GM10847 (cell line): ENCODE measurements around the gene TBC1D22B.

Source experiments
- POLR2A ChIP-seq: IDR thresholded peaks from 2 replicates; pipeline ENCODE4 v1.6.1; 2011; ENCODE audit not compliant: insufficient read length; ENCODE audit errors: extremely low read depth

The TBC1D22B gene

DNA sequence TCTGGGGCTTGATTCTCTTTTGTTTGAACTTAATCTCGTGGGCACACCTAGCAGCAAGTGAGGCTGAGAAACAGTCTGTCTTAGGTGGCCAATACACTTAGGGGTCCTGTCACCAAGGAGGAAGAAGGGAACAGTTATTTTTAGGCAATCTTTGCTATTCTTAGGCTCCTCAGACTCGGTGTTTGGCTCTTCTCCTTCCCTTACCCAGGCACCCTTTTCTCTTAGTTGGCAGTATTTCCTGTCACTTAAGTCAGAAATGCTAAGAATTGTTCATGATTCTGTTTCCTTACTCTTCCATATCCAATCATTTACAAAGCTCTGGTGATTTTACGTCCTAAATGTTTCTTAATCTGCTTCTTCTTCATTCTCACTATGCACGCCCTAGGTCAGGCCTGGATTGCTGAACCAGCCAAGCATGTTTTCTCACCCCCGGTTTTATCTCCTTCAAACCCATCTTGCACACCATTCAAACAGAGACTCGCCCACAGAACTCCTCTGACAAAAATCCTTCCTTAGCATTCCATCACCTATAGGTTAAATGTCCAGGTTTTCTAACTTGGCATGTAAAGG is 45.6 kb downstream of the TBC1D22B start:
- TF ChIP-seq POLR2A, result no peak

DNA sequence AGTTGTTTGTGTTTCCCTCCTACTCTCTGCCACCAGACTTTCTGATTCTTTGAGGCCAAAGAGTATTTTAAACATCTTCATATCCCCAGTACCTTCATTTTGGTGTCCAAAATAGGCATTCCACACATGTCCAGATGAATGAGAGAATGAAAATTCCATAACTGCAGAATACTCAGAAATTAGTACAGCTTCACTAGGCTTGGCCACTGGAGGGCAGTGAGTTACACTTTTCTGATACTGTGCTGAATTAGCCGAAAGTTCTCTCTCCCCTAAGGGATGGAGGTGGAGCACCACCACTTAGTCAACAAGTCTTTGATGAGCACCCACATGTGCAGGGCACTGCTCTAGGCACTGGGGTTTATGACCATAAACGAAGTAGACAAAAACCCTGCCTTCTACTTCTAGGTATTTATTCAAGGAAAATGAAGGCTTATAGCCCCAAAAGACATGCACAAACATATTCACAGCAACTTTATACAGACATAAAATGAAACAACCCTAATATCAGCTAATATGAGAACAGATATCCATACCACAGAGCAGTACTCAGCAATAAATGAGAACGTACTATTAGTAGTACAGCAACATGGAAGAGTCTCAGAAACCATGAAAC is 46.4 kb downstream of the TBC1D22B start:
- no peak for TF ChIP-seq POLR2A

GRCh38 chr6:37304766-37305165 is 47.2 kb downstream of the TBC1D22B start:
- TF ChIP-seq POLR2A, result no peak

DNA sequence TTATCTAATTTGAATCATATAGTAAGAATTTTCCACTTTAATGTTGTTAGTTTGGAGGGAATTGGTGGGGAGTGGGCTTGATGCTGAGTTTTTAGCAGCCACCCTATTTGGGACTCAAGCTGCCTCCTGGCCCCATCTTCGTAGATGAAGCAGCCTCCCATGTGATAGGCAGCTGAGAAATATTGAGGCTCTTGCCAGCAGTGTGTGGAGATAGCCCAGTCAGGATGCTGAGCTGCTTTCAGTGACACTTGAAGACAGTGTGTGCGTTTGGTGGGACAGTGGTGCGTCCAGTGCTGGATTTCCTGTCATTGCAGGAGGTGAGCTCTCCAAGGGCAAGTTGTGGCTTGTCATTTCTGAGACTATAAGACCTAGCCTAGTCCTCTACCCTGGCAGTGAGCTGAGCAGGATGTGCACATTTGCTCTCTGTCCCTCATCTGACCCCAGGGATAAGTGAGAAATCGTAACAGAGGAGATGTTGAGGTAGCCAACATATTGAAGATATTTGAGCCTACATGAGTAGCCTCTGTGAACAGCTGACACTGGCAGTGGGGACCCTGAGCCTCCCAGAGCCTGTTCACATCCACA is 48.4 kb downstream of the TBC1D22B start:
- no peak for TF ChIP-seq POLR2A

DNA sequence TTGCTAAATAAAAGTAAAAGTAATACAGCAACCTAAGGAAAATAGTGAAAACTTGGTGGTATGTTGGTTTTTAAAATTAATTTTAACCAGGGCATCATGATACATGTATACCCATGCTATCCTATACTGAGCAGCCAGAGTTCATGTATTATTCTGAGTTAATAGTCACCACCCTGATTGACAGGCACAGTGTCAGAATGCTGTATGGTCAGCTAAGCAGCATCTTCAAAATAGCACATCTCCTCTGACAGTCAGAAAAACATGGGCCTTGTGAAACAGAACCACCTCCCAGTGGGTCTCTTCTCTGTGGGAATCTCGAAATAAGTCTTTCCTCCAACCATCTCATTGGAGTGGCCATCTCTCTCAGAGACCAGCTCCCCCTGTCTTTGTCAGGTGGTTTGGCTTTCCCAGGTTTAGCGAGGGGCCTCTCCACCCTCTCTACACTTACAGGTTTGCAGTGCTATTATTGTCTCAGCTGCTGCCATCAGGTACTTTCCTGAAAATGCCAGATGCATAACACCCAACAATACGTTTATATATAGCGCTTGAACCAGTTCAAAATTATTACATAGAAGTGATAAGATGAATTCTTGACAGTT is 49.2 kb downstream of the TBC1D22B start:
- no peak for TF ChIP-seq POLR2A

DNA sequence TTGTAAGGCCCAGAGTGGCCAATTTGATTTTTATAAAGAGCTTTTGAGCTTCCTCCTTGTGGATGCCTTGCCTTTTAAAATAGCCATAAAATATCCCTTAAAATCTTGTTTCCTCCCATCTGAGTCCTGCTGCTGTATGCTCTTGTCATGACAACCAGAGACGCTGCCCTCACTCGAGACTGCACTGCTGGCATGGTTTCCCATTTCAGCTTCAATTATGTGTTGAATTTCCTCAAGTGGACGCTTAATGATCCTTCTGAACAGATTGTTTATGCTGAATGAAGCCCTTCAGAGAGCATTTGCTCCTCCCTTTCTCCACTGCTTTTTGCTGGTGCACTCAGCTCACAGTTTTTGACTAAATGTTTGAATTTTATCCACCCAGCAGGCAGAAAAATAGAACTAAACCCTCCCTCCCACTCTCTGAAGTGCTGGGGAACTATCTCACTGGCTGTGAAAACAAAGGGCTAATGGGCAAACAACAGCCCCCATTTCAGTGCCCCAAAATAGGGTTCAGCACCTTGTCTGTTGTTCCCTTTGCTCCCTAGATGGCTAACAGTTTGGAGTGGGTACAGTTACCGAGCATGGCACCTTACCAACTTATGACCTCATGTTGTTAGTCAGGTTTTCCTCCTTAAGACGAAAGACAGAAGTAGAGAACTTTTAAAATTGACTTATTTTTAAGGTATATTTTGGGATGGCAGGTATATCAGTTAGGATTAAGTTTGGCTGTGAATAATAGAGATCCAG is 50.7 kb downstream of the TBC1D22B start:
- no peak for TF ChIP-seq POLR2A

DNA sequence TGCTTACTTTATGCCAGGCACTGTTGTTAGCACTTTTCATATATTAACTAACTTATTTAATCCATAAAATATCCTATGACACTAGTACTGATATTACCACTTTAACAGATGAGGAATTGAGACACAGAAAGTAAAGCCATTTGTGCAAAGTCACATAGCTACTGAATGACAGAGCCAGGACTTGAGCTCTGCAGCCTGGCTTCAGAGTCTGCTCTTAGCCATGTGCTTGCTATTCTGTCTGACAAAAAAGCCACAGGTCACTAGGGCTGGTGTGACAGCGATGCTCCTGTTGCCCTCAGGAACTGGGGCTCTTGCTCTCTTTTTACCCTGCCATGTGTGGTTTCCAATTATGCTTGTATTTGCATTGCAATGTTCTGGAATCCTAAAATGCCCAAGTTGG is 51.5 kb downstream of the TBC1D22B start:
- no peak for TF ChIP-seq POLR2A

DNA sequence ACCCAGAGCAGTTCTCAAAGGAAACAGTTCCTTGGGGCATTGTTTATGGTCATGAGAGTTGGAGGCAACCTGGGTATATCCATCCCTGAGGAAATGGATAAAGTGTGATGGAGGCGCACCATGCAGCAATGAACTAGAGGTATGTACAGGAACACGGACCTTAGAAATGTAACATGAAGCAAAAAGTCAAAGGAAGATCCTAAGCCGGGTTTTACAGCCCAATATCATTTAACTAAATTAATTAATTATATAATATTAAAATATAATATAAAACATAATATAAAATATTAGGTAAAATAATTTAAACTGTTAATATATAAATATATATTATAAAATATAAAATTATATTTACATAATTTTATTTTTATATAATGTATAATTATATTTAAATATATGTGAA is 52.1 kb downstream of the TBC1D22B start:
- no peak for TF ChIP-seq POLR2A

GRCh38 chr6:37310966-37311365 is 53.4 kb downstream of the TBC1D22B start:
- TF ChIP-seq POLR2A, result no peak

DNA sequence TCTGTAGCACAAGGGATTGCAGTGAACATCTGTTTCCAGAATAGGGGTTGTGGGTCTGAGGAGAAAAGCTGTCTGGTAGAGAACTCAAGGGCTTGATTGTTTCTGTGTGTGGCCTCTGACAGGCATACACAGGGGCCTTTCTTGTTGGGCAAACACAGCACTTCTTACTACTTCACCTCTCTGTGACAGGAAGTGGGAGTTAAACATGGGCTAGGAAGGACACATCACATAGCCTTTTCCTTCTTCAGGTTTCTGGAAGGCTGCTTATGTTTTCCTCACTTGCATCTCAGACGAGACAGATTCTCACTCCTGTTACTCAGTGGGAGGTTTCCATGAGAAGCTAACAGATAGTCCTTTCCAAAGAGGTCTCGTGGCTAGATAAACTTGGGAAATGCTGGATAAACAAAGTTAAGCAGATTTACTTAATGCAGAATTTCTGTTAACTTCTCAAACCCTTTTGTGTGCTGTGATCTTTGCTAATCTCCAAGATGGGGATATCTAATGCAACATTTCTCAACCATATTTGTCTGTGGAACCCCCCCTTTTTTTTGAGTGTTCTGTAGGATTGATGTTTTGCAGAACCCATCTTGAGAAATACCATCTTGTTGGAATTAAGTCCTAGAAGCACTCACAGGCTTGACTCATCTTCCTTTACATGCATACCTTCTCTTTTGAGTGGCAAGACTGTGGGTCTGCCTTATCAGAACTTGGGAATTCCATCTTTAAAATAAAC is 54.3 kb downstream of the TBC1D22B start:
- TF ChIP-seq POLR2A, result no peak

DNA sequence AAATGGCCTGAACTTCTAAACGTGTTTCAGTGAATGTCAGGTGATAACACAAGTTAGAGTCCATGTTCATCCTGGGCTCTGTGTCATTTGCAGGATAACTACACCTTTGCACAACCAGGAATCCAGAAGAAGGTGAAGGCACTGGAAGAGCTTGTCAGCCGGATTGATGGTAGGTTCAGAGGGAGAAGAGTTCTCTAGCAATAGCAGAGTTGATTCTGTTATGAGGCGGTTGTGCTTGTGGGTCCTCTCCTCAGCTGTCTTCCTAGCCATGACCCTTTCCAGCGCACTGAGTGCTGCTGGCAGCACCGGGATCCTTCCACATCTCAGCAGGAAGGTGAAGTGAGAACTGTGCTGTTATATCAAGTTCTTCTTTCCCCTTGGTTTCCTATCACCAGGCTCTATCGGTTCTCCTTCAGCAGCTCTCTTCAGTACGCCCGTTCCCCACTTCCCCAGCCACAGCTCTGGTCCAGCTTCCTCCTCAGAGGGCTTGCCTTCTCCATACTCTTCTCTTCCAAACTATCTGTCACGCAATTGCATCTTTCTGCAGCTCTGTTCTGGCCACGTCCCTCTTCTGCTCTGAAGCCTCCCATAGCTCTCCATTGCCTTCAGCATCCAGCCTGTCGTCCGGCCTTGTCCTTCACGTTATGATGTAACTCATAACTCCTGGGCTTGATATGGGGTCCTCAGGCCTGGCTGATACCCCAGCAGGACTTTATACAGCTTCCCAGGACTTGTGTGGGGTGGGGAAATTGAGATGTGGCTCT is 56.3 kb downstream of the TBC1D22B start:
- TF ChIP-seq POLR2A, result no peak

GRCh38 chr6:37314487-37315156 is 57.0 kb downstream of the TBC1D22B start:
- no peak for TF ChIP-seq POLR2A

GRCh38 chr6:37315157-37315515 is 57.6 kb downstream of the TBC1D22B start:
- TF ChIP-seq POLR2A, result no peak

DNA sequence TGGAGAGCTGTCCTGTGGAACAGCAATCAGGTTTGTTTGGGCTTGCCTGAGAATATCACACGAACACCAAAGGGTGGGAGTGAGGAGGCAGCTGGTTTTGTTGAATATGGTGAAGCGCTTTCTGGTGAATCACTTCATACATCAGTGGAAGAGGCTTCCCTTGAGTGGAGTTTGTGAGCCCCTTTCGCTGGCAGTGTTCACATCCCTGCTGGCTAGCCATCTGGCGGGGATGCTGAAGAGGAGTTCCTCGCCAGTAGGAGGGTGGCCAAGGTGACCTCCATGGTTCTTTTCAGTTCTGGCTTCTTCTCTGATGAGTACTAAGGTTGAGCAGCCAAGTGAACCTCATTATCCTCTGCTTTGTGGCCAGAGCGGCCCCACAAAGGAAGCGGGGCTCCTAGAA is 58.5 kb downstream of the TBC1D22B start:
- no peak for TF ChIP-seq POLR2A
